Loucy (cell line): ENCODE measurements around the gene CYP2A13.
"Not testable (repeated sequence)": the region's sequence is repeated elsewhere in the genome, so short reads cannot be mapped to it uniquely, and the experiment has no call there.

Source experiments
- H2AFZ ChIP-seq: fragments of 200-600 bp; sonication (generic); 2 replicates; pipeline ENCODE4 v1.6.0; 2016; ENCODE audit warnings: antibody characterized with exemption, mild to moderate bottlenecking, low read length, moderate library complexity
- H3F3A ChIP-seq: fragments of 200-600 bp; 2 replicates; pipeline ENCODE4 v1.6.0; 2016; ENCODE audit warnings: antibody characterized with exemption, low read depth, mild to moderate bottlenecking
- H3K27me3 ChIP-seq: fragments of 200-600 bp; sonication (generic); 2 replicates; pipeline ENCODE4 v1.6.1; 2014; ENCODE audit warnings: low read length, mild to moderate bottlenecking; ENCODE audit not compliant: insufficient read depth, poor library complexity, severe bottlenecking
- H3K36me3 ChIP-seq: fragments of 200-600 bp; sonication (generic); 2 replicates; pipeline ENCODE4 v1.6.1; 2016; ENCODE audit warnings: low read length; ENCODE audit not compliant: insufficient read depth
- H3K4me1 ChIP-seq: fragments of 200-600 bp; sonication (generic); 2 replicates; pipeline ENCODE4 v1.5.1; 2014; ENCODE audit warnings: low read length, mild to moderate bottlenecking; ENCODE audit not compliant: insufficient read depth, poor library complexity, severe bottlenecking
- H3K4me2 ChIP-seq: fragments of 200-600 bp; sonication (generic); 2 replicates; pipeline ENCODE4 v1.6.0; 2014; ENCODE audit warnings: antibody characterized with exemption, low read length, low read depth, mild to moderate bottlenecking; ENCODE audit not compliant: poor library complexity, severe bottlenecking
- H3K4me3 ChIP-seq: fragments of 200-600 bp; sonication (generic); 2 replicates; pipeline ENCODE4 v1.5.1; 2014; ENCODE audit warnings: low read length, mild to moderate bottlenecking, mixed read lengths; ENCODE audit not compliant: poor library complexity, severe bottlenecking
- H3K79me2 ChIP-seq: fragments of 200-600 bp; sonication (generic); 2 replicates; pipeline ENCODE4 v1.6.1; 2014; ENCODE audit warnings: low read length; ENCODE audit not compliant: insufficient read depth
- H3K9ac ChIP-seq: fragments of 200-600 bp; sonication (generic); 2 replicates; pipeline ENCODE4 v1.6.0; 2014; ENCODE audit warnings: mild to moderate bottlenecking, low read depth, low read length, moderate library complexity; ENCODE audit not compliant: poor library complexity, severe bottlenecking
- H3K9me2 ChIP-seq: fragments of 200-600 bp; sonication (generic); replicated peaks from 2 replicates; pipeline ENCODE4 v1.6.1; 2016; ENCODE audit warnings: low read depth, low read length, mixed read lengths
- H3K9me3 ChIP-seq: fragments of 200-600 bp; sonication (generic); 2 replicates; pipeline ENCODE4 v1.6.1; 2014; ENCODE audit warnings: mild to moderate bottlenecking, antibody characterized with exemption, low read length, low read depth; ENCODE audit not compliant: insufficient read depth
- H4K20me1 ChIP-seq: fragments of 200-600 bp; sonication (generic); 2 replicates; pipeline ENCODE4 v1.6.0; 2014; ENCODE audit warnings: antibody characterized with exemption, low read length, mild to moderate bottlenecking; ENCODE audit not compliant: insufficient read depth, poor library complexity, severe bottlenecking
- CTCF ChIP-seq: fragments of 200-600 bp; sonication (generic); conservative IDR thresholded peaks from 2 replicates; pipeline ENCODE4 v1.5.1; 2014; ENCODE audit warnings: mild to moderate bottlenecking, antibody characterized with exemption, low read length
- EZH2phosphoT487 ChIP-seq: fragments of 200-600 bp; IDR thresholded peaks from 2 replicates; pipeline ENCODE4 v1.6.1; 2018; ENCODE audit warnings: antibody characterized with exemption, mild to moderate bottlenecking, moderate library complexity, borderline replicate concordance

The CYP2A13 gene

GRCh38 chr19:41053331-41053730, 34.9 kb upstream of the CYP2A13 start:
- not testable (repeated sequence) for H3K79me2 ChIP-seq, H3K9me3 ChIP-seq, H2AFZ ChIP-seq, H3K4me2 ChIP-seq, H3K4me1 ChIP-seq, H3K9ac ChIP-seq, H3F3A ChIP-seq, H3K9me2 ChIP-seq, H3K36me3 ChIP-seq, H3K27me3 ChIP-seq, H4K20me1 ChIP-seq, H3K4me3 ChIP-seq

GRCh38 chr19:41064974-41065569, 23.2 kb upstream of the CYP2A13 start:
- Histone ChIP-seq H3F3A (no peaks in the 10 kb centered on the region), H3K4me3 (no peak overlapping the region), H3K9ac (no peak overlapping the region), H3K4me2 (no peak overlapping the region), H4K20me1 (no peaks in the 10 kb centered on the region), H3K4me1 (no peaks in the 10 kb centered on the region), H3K79me2 (no peaks in the 10 kb centered on the region), H3K27me3 (no peaks in the 10 kb centered on the region), H2AFZ (no peak overlapping the region), H3K9me3 (no peaks in the 10 kb centered on the region), H3K9me2 (no peaks in the 10 kb centered on the region), H3K36me3 (no peaks in the 10 kb centered on the region)
- no peak for TF ChIP-seq CTCF
- TF ChIP-seq EZH2phosphoT487: no peak

GRCh38 chr19:41076286-41076685, 12.0 kb upstream of the CYP2A13 start:
- no peak overlapping the region for H2AFZ ChIP-seq
- H3K79me2 ChIP-seq: no peaks in the 10 kb centered on the region
- TF ChIP-seq CTCF (no peak), EZH2phosphoT487 (no peak)
- H3K36me3 ChIP-seq: no peaks in the 10 kb centered on the region
- H3K4me3 ChIP-seq: no peak overlapping the region
- H3K9me3 ChIP-seq: no peaks in the 10 kb centered on the region
- no peaks in the 10 kb centered on the region; the same call in 1 of the 2 replicates for H3K9me2 ChIP-seq
- no peaks in the 10 kb centered on the region for H3F3A ChIP-seq
- H3K4me2 ChIP-seq: no peak overlapping the region
- H3K27me3 ChIP-seq: no peaks in the 10 kb centered on the region
- no peaks in the 10 kb centered on the region for H4K20me1 ChIP-seq
- no peak overlapping the region for H3K9ac ChIP-seq
- no peaks in the 10 kb centered on the region for H3K4me1 ChIP-seq

- Histone ChIP-seq H3K79me2 (no peaks in the 10 kb centered on the region), H3K9ac (no peak overlapping the region), H4K20me1 (no peaks in the 10 kb centered on the region), H3K36me3 (no peaks in the 10 kb centered on the region), H3K4me1 (no peaks in the 10 kb centered on the region), H3K9me2 (no peaks in the 10 kb centered on the region; the same call in 1 of the 2 replicates), H2AFZ (no peak overlapping the region), H3K4me2 (no peak overlapping the region), H3K4me3 (no peak overlapping the region), H3K9me3 (no peaks in the 10 kb centered on the region), H3F3A (no peaks in the 10 kb centered on the region), H3K27me3 (no peaks in the 10 kb centered on the region)
- TF ChIP-seq EZH2phosphoT487: no peak
- TF ChIP-seq CTCF: no peak
Measured at GRCh38 chr19:41083516-41083915, 4.7 kb upstream of the CYP2A13 start.
